HepG2 (cell line): Measurements from ENCODE around the gene FLVCR1. TPM values are rescaled to one million over a fixed set of nuclear protein-coding genes. Genes with fewer than 3 reads are reported as not detected.

Source experiments
- ATF3 ChIP-seq: sonication (generic); formaldehyde crosslinking; IDR thresholded peaks from 2 replicates; pipeline ENCODE4 v1.4.0; 2020; ENCODE audit warnings: missing genetic modification reagents
- ATF7 ChIP-seq, 2 experiments: fragments of 450-650 bp in 1 of 2; sonication (generic) in 1 of 2; formaldehyde crosslinking in 1 of 2; IDR thresholded peaks; 2 replicates each; pipeline versions ENCODE4 v1.4.0 to v1.6.1; 2016 to 2020; ENCODE audit warnings: antibody characterized with exemption in 1 of 2, mild to moderate bottlenecking in 1 of 2, missing genetic modification reagents in 1 of 2
- BCL6 ChIP-seq: IDR thresholded peaks from 2 replicates; pipeline ENCODE4 v1.6.1; 2016; ENCODE audit warnings: missing genetic modification reagents, missing compliant biosample characterization
- CEBPG ChIP-seq: IDR thresholded peaks from 2 replicates; pipeline ENCODE4 v1.6.1; 2016
- CREB1 ChIP-seq, 2 experiments: fragments of 450-650 bp in 1 of 2; IDR thresholded peaks; 2 replicates each; pipeline ENCODE4 v1.6.1; 2016 to 2017; ENCODE audit warnings: control low read depth in 1 of 2, mild to moderate bottlenecking in 1 of 2, missing compliant biosample characterization in 1 of 2, missing genetic modification characterization in 1 of 2
- DRAP1 ChIP-seq: IDR thresholded peaks from 2 replicates; pipeline ENCODE4 v1.6.1; 2016; ENCODE audit warnings: missing genetic modification reagents, missing compliant biosample characterization
- EP300 ChIP-seq, 3 experiments: sonication (generic) in 1 of 3; formaldehyde crosslinking in 1 of 3; IDR thresholded peaks; 2 replicates each; pipeline versions ENCODE4 v1.5.1 to v1.6.1; 2011 to 2020; ENCODE audit warnings: low read depth in 2 of 3, low read length in 2 of 3, borderline replicate concordance in 1 of 3, improper control_type of control experiment in 1 of 3, mild to moderate bottlenecking in 1 of 3, missing genetic modification reagents in 1 of 3, moderate library complexity in 1 of 3
- FOXA3 ChIP-seq: IDR thresholded peaks from 2 replicates; pipeline ENCODE4 v1.6.1; 2016; ENCODE audit warnings: missing genetic modification reagents, missing compliant biosample characterization
- GLMP ChIP-seq: sonication (generic); formaldehyde crosslinking; IDR thresholded peaks from 2 replicates; pipeline ENCODE4 v1.9.0; 2021; ENCODE audit warnings: missing genetic modification reagents, mild to moderate bottlenecking, borderline replicate concordance
- HBP1 ChIP-seq: IDR thresholded peaks from 2 replicates; pipeline ENCODE4 v1.6.1; 2016; ENCODE audit warnings: low read depth, control low read depth
- ISL2 ChIP-seq: sonication (generic); formaldehyde crosslinking; IDR thresholded peaks from 2 replicates; pipeline ENCODE4 v1.5.0; 2020; ENCODE audit warnings: missing genetic modification reagents
- KAT8 ChIP-seq: IDR thresholded peaks from 2 replicates; pipeline ENCODE4 v1.6.1; 2016; ENCODE audit warnings: missing genetic modification reagents, missing compliant biosample characterization
- MAFF ChIP-seq: IDR thresholded peaks from 2 replicates; pipeline ENCODE4 v1.6.1; 2011; ENCODE audit warnings: low read depth, low read length, improper control_type of control experiment
- NCOR1 ChIP-seq: fragments of 200-600 bp; sonication (generic); IDR thresholded peaks from 2 replicates; pipeline ENCODE4 v1.7.0; 2017; ENCODE audit warnings: antibody characterized with exemption, low read length, borderline replicate concordance
- RCOR2 ChIP-seq: IDR thresholded peaks from 2 replicates; pipeline ENCODE4 v1.6.1; 2016; ENCODE audit warnings: missing biosample characterization, missing genetic modification reagents
- SIX4 ChIP-seq: sonication (generic); formaldehyde crosslinking; IDR thresholded peaks from 2 replicates; pipeline ENCODE4 v1.4.0; 2020; ENCODE audit warnings: missing genetic modification reagents
- SRF ChIP-seq: IDR thresholded peaks from 2 replicates; pipeline ENCODE4 v1.6.1; 2011; ENCODE audit warnings: mild to moderate bottlenecking, low read depth, low read length, moderate library complexity
- ZFP1 ChIP-seq: IDR thresholded peaks from 2 replicates; pipeline ENCODE4 v1.6.1; 2016
- ZNF10 ChIP-seq: sonication (generic); formaldehyde crosslinking; IDR thresholded peaks from 2 replicates; pipeline ENCODE4 v1.4.0; 2020; ENCODE audit warnings: mild to moderate bottlenecking, low read depth, missing genetic modification reagents, borderline replicate concordance
- ZNF362 ChIP-seq: sonication (generic); formaldehyde crosslinking; IDR thresholded peaks from 2 replicates; pipeline ENCODE4 v1.4.0; 2020; ENCODE audit warnings: missing genetic modification reagents, mild to moderate bottlenecking, borderline replicate concordance
- ZNF503 ChIP-seq: sonication (generic); formaldehyde crosslinking; IDR thresholded peaks from 2 replicates; pipeline ENCODE4 v1.4.0; 2020; ENCODE audit warnings: missing genetic modification reagents
- ZNF644 ChIP-seq: IDR thresholded peaks from 2 replicates; pipeline ENCODE4 v1.6.1; 2016; ENCODE audit warnings: low read depth
- ZNF703 ChIP-seq: sonication (generic); formaldehyde crosslinking; IDR thresholded peaks from 2 replicates; pipeline ENCODE4 v1.5.1; 2020; ENCODE audit warnings: missing genetic modification reagents, mild to moderate bottlenecking, moderate library complexity, borderline replicate concordance
- polyA plus RNA-seq, 8 experiments: library from polyadenylated mRNA; depleted of rRNA in 3 of 8; stranded (reverse) in 7 of 8; unstranded in 1 of 8; fragments of >200 nt; fragmentation: Illumina TruSeq in 4 of 8; extraction: Trizol in 4 of 8; gene quantifications; 2 replicates each; pipeline versions ENCODE4 v1.2.1 to v1.2.3, GENCODE V29; 2011 to 2016; ENCODE audit warnings: low read depth in 4 of 8, missing spikeins in 1 of 8, mixed read lengths in 1 of 8; ENCODE audit not compliant: insufficient read depth in 1 of 8
- total RNA-seq, 5 experiments: library from RNA; depleted of rRNA; stranded (reverse); fragments of >200 nt; fragmentation: Illumina TruSeq; extraction: Trizol; gene quantifications; 2 replicates each; pipeline ENCODE4 v1.2.3, GENCODE V29; 2016; ENCODE audit warnings: low read depth in 1 of 5

FLVCR1 gene
- total and polyA plus RNA-seq, 2 of the 13 experiments (the other 11 are each of a cell fraction or from before 2014, with no cell fraction given): 14.8 to 39.8 TPM

GRCh38 chr1:212816567-212817278, 41.4 kb upstream of the FLVCR1 start (continued):
- TF ChIP-seq MAFF (no peak), KAT8 (CRISPR knock-in tag) (peak; percentile 66), SRF (no peak), FOXA3 (CRISPR knock-in tag) (peak; percentile 70), ZNF362 (peak; percentile 26; the same call in 1 of the 2 replicates), ZNF644 (CRISPR knock-in tag) (peak; percentile 83), ZNF503 (CRISPR knock-in tag) (0 out of 2 replicates have a peak, but pooled peaks have one; percentile 38), HBP1 (CRISPR knock-in tag) (no peak), ATF7 (IDR thresholded peaks at IDR 0.05) (peak; percentile 61), ATF7 (CRISPR knock-in tag; IDR thresholded peaks at IDR 0.05) (no peak), ZFP1 (0 out of 2 replicates have a peak, but pooled peaks have one; percentile 17), CEBPG (CRISPR knock-in tag) (peak; percentile 85), ISL2 (CRISPR knock-in tag) (0 out of 2 replicates have a peak, but pooled peaks have one; percentile 30), CREB1 (IDR thresholded peaks at IDR 0.05) (no peak), CREB1 (CRISPR knock-in tag; IDR thresholded peaks at IDR 0.05) (peak; percentile 75), SIX4 (CRISPR knock-in tag) (0 out of 2 replicates have a peak, but pooled peaks have one; percentile 7), ATF3 (CRISPR knock-in tag) (peak; percentile 53; the same call in 1 of the 2 replicates), NCOR1 (peak; percentile 98), GLMP (no peak), BCL6 (CRISPR knock-in tag) (peak; percentile 83), RCOR2 (peak; percentile 76), ZNF703 (no peak), DRAP1 (0 out of 2 replicates have a peak, but pooled peaks have one; percentile 31), ZNF10 (CRISPR knock-in tag) (no peak), EP300 (IDR thresholded peaks at IDR 0.05; ENCODE audit: low read depth in 2 of 2, low read length in 2 of 2) (peak in 1 of 2 experiments; percentile 76; a peak in 2 of 4 replicates), EP300 (CRISPR knock-in tag; IDR thresholded peaks at IDR 0.05; ENCODE audit: borderline replicate concordance) (peak; percentile 54; the same call in 1 of the 2 replicates)
